SK-N-MC (cell line): Measurements from ENCODE around the gene TNFSF9.

Experiments
- EZH2 ChIP-seq: fragments of 200-600 bp; sonication (generic); IDR thresholded peaks from one replicate; pipeline ENCODE4 v1.6.1; 2017; ENCODE audit warnings: antibody characterized with exemption
- POLR2AphosphoS5 ChIP-seq: IDR thresholded peaks from 2 replicates; pipeline ENCODE4 v1.6.1; 2012; ENCODE audit warnings: mild to moderate bottlenecking, low read depth, low read length, borderline replicate concordance

DNA sequence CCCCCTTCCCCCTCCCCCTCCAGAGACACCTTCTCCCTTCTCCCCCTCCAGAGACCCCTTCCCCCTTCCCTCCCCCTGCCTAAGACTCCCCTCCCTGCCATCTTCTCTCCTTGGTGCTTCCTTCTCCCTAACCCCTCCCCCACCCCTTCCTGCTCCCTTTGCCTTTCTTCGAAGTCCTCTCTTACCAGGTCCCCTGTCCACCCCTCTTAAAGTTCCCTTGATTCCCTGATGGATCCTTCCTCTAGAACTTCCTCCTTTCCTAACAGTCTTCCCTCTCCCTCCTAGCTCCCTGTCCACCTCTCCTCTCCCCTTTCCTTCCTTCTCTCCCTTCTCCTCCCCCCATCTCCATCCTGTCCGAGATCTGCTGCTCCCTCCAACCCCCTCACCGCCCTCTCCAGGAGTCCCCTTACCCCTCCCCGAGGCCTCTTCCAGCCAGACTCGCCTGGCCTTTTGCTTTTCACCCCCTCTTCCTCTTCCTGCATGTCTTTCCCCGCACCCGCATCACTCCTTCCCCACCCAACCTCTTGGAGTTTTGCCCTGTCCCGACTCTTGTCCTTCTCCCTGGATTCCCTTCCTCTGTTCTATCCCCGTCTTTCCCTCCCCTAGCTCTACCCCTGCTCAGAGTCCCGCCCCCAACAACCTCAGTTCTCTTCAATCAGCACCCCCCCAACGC is 3.1 kb downstream of the TNFSF9 start:
- no peak for TF ChIP-seq POLR2AphosphoS5
- TF ChIP-seq EZH2: no peak
